Measurements from ENCODE around the gene RPUSD4. TPM values are rescaled to one million over a fixed set of nuclear protein-coding genes. Genes with fewer than 3 reads are reported as not detected.
"Not testable (repeated sequence)": the region's sequence is repeated elsewhere in the genome, so short reads cannot be mapped to it uniquely, and the experiment has no call there.

The RPUSD4 gene
- total RNA-seq, result 10 to 100 TPM; 17.5 to 24.1 (median 20.7) TPM

- intact Hi-C loops (cut with DNase I; ENCODE audit: low total_unique reads), result no loop called here
- DNase-seq (ENCODE audit: low spot score in 2 of 2), result peak; percentile 98 to 100
- TF ChIP-seq POLR2A (IDR thresholded peaks at IDR 0.05) (no peak), CTCF (IDR thresholded peaks at IDR 0.05) (no peak)
- WGBS, 2 donors, result 0 to 1% methylated on average over 45 of the region's 62 CpGs
- H3K4me3 ChIP-seq (ENCODE audit: low read depth, poor library complexity, severe bottlenecking), result peak within 1 kb of the TSS; percentile 95
Observed at GRCh38 chr11:126211236-126212088, at the start of gene RPUSD4, which contains the start of gene FAM118B. RPUSD4 (minus strand) TSS chr11:126211650; CDS start chr11:126211638, 12 bp downstream. FAM118B (plus strand) TSS chr11:126211782; CDS start chr11:126235002, 23,220 bp downstream.

- H3K4me3 ChIP-seq (ENCODE audit: low read depth, poor library complexity, severe bottlenecking), result no peak overlapping the region
- DNase-seq (ENCODE audit: low spot score in 2 of 2), result no peak
- TF ChIP-seq POLR2A (IDR thresholded peaks at IDR 0.05) (no peak), CTCF (IDR thresholded peaks at IDR 0.05) (no peak)
- WGBS, 2 donors, result 74 to 89% methylated on average over 2 of the region's 2 CpGs
- intact Hi-C loops (cut with DNase I; ENCODE audit: low total_unique reads), result no loop called here
Observed at GRCh38 chr11:126257764-126258163, 46.3 kb upstream of the RPUSD4 start.

- intact Hi-C loops (cut with DNase I; ENCODE audit: low total_unique reads), result no loop called here
- 88 to 90% methylated on average over 2 of the region's 2 CpGs for WGBS, 2 donors
- no peak for DNase-seq (ENCODE audit: low spot score in 2 of 2)
- no peak for TF ChIP-seq POLR2A (IDR thresholded peaks at IDR 0.05)
- no peak for TF ChIP-seq CTCF (IDR thresholded peaks at IDR 0.05)
- no peak overlapping the region for H3K4me3 ChIP-seq (ENCODE audit: low read depth, poor library complexity, severe bottlenecking)
Observed at GRCh38 chr11:126257144-126257543, 45.7 kb upstream of the RPUSD4 start.

GRCh38 chr11:126256216-126256615 lies 44.8 kb upstream of the RPUSD4 start:
- 93 to 94% methylated on average over 4 of the region's 4 CpGs for WGBS, 2 donors
- TF ChIP-seq POLR2A (IDR thresholded peaks at IDR 0.05) (no peak), CTCF (IDR thresholded peaks at IDR 0.05) (no peak)
- no peak for DNase-seq (ENCODE audit: low spot score in 2 of 2)
- intact Hi-C loops (cut with DNase I; ENCODE audit: low total_unique reads), result no loop called here
- no peak overlapping the region for H3K4me3 ChIP-seq (ENCODE audit: low read depth, poor library complexity, severe bottlenecking)

GRCh38 chr11:126255507-126255906 lies 44.1 kb upstream of the RPUSD4 start:
- H3K4me3 ChIP-seq (ENCODE audit: low read depth, poor library complexity, severe bottlenecking); DNase-seq (ENCODE audit: low spot score in 2 of 2); intact Hi-C loops (cut with DNase I; ENCODE audit: low total_unique reads): not testable (repeated sequence)
- 95 to 98% methylated on average over 5 of the region's 5 CpGs for WGBS, 2 donors

- no peak for DNase-seq (ENCODE audit: low spot score in 2 of 2)
- 67 to 74% methylated on average over 1 of the region's 1 CpG for WGBS, 2 donors
- TF ChIP-seq CTCF (IDR thresholded peaks at IDR 0.05) (no peak), POLR2A (IDR thresholded peaks at IDR 0.05) (no peak)
- intact Hi-C loops (cut with DNase I; ENCODE audit: low total_unique reads), result no loop called here
- no peak overlapping the region for H3K4me3 ChIP-seq (ENCODE audit: low read depth, poor library complexity, severe bottlenecking)
Observed at GRCh38 chr11:126254819-126255218, 43.4 kb upstream of the RPUSD4 start.

Data from lower leg skin (tissue), 4 donors.